Spinal cord (tissue), 10 donors: ENCODE data around the gene BEAN1. TPM values are rescaled to one million over a fixed set of nuclear protein-coding genes. Genes with fewer than 3 reads are reported as not detected.
"Not testable (repeated sequence)": the region's sequence is repeated elsewhere in the genome, so short reads cannot be mapped to it uniquely, and the experiment has no call there.

Experiments used
- DNase-seq, 6 donors: peaks; one replicate each; pipeline versions ENCODE4 v3.0.0 to v3.0.0-alpha.2; 2013 to 2015; ENCODE audit warnings: low spot score in 6 of 6, low read depth in 4 of 6
- H3K27ac ChIP-seq: one replicate; pipeline ENCODE4 v1.5.1; 2013; ENCODE audit warnings: low read depth, low read length, control low read depth
- H3K27me3 ChIP-seq: one replicate; pipeline ENCODE4 v1.6.1; 2013; ENCODE audit warnings: low read length; ENCODE audit not compliant: control insufficient read depth, insufficient read depth
- H3K36me3 ChIP-seq: one replicate; pipeline ENCODE4 v1.6.1; 2013; ENCODE audit warnings: low read length; ENCODE audit not compliant: control insufficient read depth, insufficient read depth
- H3K4me1 ChIP-seq: one replicate; pipeline ENCODE4 v1.6.1; 2013; ENCODE audit warnings: low read length; ENCODE audit not compliant: control insufficient read depth, insufficient read depth
- H3K4me3 ChIP-seq: one replicate; pipeline ENCODE4 v1.5.1; 2013; ENCODE audit warnings: low read depth, low read length, control low read depth
- H3K9me3 ChIP-seq: one replicate; pipeline ENCODE4 v1.6.1; 2013; ENCODE audit warnings: low read length; ENCODE audit not compliant: control insufficient read depth, insufficient read depth
- whole genome bisulfite sequencing: methylation state at CpG from one replicate; pipeline ENCODE4 v1.1.5; 2013; ENCODE audit warnings: missing lambda C conversion rate; ENCODE audit not compliant: insufficient coverage; 5-methylcytosine and 5-hydroxymethylcytosine counted together
- polyA plus RNA-seq, 2 donors: library from polyadenylated mRNA; unstranded; fragments of 120-200 nt; gene quantifications; one replicate each; pipeline ENCODE4 v1.2.1, GENCODE V29; 2013; ENCODE audit not compliant: insufficient read length in 2 of 2
- total RNA-seq, 2 donors: library from RNA; depleted of rRNA in 1 of 2; stranded (reverse); fragments of 120-200 nt in 1 of 2; fragments of >200 nt in 1 of 2; gene quantifications; one replicate each; pipeline versions ENCODE4 v1.2.3 to v1.2.4, GENCODE V29; 2013 to 2014
- donor health status: healthy.

Gene BEAN1
- total and polyA plus RNA-seq, 4 donors, result 4.9 to 27.0 (median 15.9) TPM

DNA sequence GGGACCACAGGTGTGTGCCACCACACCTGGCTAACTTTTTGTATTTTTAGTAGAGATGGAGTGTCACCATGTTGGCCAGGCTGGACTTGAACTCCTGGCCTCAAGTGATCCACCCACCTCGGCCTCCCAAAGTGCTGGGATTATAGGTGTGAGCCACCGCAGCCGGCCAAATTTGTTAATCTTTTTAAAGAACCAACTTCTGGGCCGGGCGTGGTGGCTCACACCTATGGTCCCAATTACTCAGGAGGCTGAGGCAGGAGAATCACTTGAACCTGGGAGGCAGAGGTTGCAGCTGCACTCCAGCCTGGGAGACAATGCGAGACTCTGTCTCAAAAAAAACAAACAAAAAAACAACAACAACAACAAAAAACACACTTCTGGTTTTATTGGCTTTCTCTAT, 38.9 kb downstream of the BEAN1 start:
- H3K4me1 ChIP-seq, H3K27ac ChIP-seq, H3K4me3 ChIP-seq, DNase-seq, H3K9me3 ChIP-seq, H3K27me3 ChIP-seq, H3K36me3 ChIP-seq: not testable (repeated sequence)
- WGBS, result 98% methylated on average over 5 of the region's 6 CpGs

DNA sequence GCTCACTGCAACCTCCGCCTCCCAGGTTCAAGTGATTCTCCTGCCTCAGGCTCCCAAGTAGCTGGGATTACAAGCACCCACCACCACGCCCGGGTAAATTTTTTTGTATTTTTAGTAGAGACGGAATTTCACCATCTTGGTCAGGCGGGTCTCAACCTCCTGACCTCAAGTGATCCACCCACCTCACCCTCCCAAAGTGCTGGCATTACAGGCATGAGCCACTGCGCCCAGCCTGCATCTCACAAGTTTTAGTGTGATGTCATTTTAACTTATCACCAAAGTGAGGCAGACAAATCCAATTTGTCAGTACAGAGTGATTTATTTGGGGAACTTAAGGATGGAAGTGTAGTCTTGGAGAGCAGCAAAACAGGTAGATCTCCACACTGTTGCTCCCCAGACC, 39.5 kb downstream of the BEAN1 start:
- not testable (repeated sequence) for H3K4me1 ChIP-seq, H3K27me3 ChIP-seq, H3K27ac ChIP-seq, H3K9me3 ChIP-seq, H3K4me3 ChIP-seq, H3K36me3 ChIP-seq, DNase-seq
- no CpG with 5 or more reads among the region's 6 CpGs for WGBS

- DNase-seq, result no peak
- Histone ChIP-seq H3K4me3 (no peak overlapping the region), H3K27ac (no peak overlapping the region), H3K4me1 (no peaks in the 10 kb centered on the region), H3K36me3 (peaks cover 6% of the 10 kb centered on the region), H3K27me3 (no peaks in the 10 kb centered on the region), H3K9me3 (no peaks in the 10 kb centered on the region)
- WGBS, result 90% methylated on average over 5 of the region's 5 CpGs
Observed at GRCh38 chr16:66467611-66468010, 40.5 kb downstream of the BEAN1 start.

- no peaks in the 10 kb centered on the region for H3K9me3 ChIP-seq
- H3K4me1 ChIP-seq, result no peaks in the 10 kb centered on the region
- DNase-seq, result no peak
- H3K27ac ChIP-seq, result no peak overlapping the region
- 79% methylated on average over 11 of the region's 11 CpGs for WGBS
- H3K36me3 ChIP-seq, result peaks cover 10% of the 10 kb centered on the region
- H3K4me3 ChIP-seq, result no peak overlapping the region
- H3K27me3 ChIP-seq, result no peaks in the 10 kb centered on the region
Observed at GRCh38 chr16:66468321-66468965, 41.3 kb downstream of the BEAN1 start.

- Histone ChIP-seq H3K4me3 (no peak overlapping the region), H3K27me3 (no peaks in the 10 kb centered on the region), H3K27ac (no peak overlapping the region), H3K36me3 (peaks cover 10% of the 10 kb centered on the region), H3K4me1 (no peaks in the 10 kb centered on the region), H3K9me3 (no peaks in the 10 kb centered on the region)
- DNase-seq, result no peak
- 93% methylated on average over 18 of the region's 26 CpGs for WGBS
Observed at GRCh38 chr16:66469291-66469946, 42.3 kb downstream of the BEAN1 start.

DNA sequence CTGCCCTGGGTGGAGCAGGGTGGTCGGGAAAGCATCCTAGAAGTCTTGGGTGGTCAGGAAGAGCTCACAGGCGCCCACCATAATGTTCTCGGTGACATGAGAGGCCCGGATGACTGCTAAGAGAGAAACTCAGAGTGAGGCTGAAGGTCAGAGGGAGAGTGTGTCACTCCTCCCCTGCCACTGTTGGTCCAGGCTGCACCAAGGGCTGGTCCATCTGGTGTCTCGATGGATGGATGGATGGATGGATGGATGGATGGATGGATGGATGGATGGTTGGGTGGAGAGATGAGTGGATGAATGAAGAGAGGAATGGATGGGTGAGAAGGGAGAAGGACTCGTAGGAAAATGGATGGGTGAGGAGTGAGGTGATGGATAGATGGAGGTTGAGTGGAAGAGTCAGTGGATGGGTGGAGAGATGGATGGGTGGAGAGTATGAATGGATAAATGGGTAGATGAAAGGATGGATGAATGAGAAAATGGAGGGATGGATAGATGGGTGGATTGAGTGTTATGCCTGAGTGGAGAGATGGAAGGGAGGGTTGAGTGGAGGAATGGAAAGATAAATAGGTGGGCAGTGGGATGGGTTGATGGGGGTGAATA, 43.0 kb downstream of the BEAN1 start:
- H3K4me1 ChIP-seq, result no peaks in the 10 kb centered on the region
- 83% methylated on average over 6 of the region's 6 CpGs for WGBS
- H3K27ac ChIP-seq, result no peak overlapping the region
- no peaks in the 10 kb centered on the region for H3K27me3 ChIP-seq
- peaks cover 10% of the 10 kb centered on the region for H3K36me3 ChIP-seq
- H3K9me3 ChIP-seq, result no peaks in the 10 kb centered on the region
- H3K4me3 ChIP-seq, result no peak overlapping the region
- DNase-seq, result no peak

GRCh38 chr16:66470556-66470955, 43.5 kb downstream of the BEAN1 start:
- Histone ChIP-seq H3K27me3 (no peaks in the 10 kb centered on the region), H3K4me3 (no peak overlapping the region), H3K9me3 (no peaks in the 10 kb centered on the region), H3K36me3 (peaks cover 10% of the 10 kb centered on the region), H3K27ac (no peak overlapping the region), H3K4me1 (no peaks in the 10 kb centered on the region)
- DNase-seq, result no peak
- 62% methylated on average over 2 of the region's 2 CpGs for WGBS

DNA sequence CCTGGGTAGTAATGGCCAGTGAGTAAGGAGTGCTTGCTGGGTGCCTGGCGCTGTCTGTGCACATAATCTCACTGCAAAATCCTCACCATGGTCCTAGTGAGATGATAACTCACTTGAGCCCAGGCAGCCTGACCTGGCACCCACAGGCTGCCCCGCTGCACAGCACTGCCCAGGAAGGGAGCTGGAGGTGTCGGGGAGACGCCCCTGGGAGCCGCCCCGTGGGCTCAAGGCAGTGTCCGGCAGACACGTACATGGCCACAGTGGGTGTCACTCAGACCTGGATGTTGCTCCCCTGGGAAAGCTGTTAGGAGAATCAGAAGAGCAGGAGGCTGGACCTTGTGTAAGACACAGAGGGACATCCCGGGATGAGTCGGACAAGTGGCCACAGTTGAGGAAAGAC, 44.2 kb downstream of the BEAN1 start:
- Histone ChIP-seq H3K27me3 (no peaks in the 10 kb centered on the region), H3K4me3 (no peak overlapping the region), H3K36me3 (peaks cover 10% of the 10 kb centered on the region), H3K4me1 (no peaks in the 10 kb centered on the region), H3K9me3 (no peaks in the 10 kb centered on the region), H3K27ac (no peak overlapping the region)
- WGBS, result 91% methylated on average over 9 of the region's 10 CpGs
- no peak for DNase-seq

GRCh38 chr16:66471716-66472393, 44.8 kb downstream of the BEAN1 start:
- Histone ChIP-seq H3K27me3 (no peaks in the 10 kb centered on the region), H3K4me1 (peaks cover 5% of the 10 kb centered on the region), H3K27ac (no peak overlapping the region), H3K36me3 (peaks cover 10% of the 10 kb centered on the region), H3K9me3 (no peaks in the 10 kb centered on the region), H3K4me3 (no peak overlapping the region)
- no peak for DNase-seq
- WGBS, result 66% methylated on average over 10 of the region's 10 CpGs
